GM18520 (cell line): ENCODE data around the gene NTRK1.

ENCODE experiments used
- ATAC-seq: cut with Tn5 transposase; IDR thresholded peaks from one replicate; pipeline ENCODE4 v1.9.1; 2021; ENCODE audit not compliant: unreplicated experiment

The NTRK1 gene

DNA sequence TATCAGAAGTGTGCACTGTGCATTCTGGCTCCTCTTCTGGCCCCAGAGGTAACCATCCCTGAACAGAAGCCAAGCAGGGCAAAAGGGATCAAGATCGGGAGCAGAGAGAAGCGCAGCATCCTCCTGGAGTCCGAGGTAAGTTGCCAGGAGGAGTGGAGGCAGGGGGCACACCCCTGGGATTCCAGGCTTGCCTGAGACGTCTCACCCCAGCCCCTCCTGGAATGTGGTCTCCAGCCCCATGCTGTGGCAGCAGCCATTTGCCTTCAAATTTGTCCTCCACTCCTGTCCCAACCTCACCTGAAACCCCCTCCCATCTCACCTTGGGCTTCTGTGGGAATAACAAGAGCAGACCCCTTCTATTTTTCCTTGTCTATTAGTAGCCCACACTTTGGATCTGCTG lies 69.8 kb downstream of the NTRK1 start:
- no peak for ATAC-seq
